AG09319 (cell line): ENCODE results near the gene AGBL1.

Experiments
- DNase-seq: peaks from one replicate; pipeline ENCODE4 v3.0.0-alpha.2; 2010; ENCODE audit warnings: low read depth; ENCODE audit errors: extremely low read depth
- TF ChIP-seq, protein P1 (sequence below): IDR thresholded peaks from 2 replicates; pipeline ENCODE4 v1.5.1; 2011; ENCODE audit warnings: low read depth, mild to moderate bottlenecking, inconsistent platforms, low read length, moderate library complexity

Gene AGBL1

DNA sequence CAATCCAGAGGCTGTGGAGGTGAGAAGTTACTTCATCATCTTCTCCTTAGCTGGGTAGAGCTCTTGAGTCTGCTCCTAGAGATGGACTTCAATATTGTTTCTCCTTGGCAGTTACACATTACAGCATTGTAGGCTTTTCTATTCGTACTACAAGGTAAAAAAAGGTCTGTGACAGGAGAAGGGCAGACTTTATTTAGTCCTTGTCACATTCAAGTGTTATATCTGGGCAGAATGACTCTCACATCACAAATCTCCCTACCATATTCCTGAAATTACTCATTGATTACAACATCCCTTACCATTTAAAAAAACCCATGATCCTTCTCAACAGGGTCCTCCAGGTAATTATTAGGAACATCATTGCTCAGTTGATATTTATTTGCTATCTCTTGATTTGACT lies 75.0 kb downstream of the AGBL1 start:
- TF ChIP-seq, protein P1, sequence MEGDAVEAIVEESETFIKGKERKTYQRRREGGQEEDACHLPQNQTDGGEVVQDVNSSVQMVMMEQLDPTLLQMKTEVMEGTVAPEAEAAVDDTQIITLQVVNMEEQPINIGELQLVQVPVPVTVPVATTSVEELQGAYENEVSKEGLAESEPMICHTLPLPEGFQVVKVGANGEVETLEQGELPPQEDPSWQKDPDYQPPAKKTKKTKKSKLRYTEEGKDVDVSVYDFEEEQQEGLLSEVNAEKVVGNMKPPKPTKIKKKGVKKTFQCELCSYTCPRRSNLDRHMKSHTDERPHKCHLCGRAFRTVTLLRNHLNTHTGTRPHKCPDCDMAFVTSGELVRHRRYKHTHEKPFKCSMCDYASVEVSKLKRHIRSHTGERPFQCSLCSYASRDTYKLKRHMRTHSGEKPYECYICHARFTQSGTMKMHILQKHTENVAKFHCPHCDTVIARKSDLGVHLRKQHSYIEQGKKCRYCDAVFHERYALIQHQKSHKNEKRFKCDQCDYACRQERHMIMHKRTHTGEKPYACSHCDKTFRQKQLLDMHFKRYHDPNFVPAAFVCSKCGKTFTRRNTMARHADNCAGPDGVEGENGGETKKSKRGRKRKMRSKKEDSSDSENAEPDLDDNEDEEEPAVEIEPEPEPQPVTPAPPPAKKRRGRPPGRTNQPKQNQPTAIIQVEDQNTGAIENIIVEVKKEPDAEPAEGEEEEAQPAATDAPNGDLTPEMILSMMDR = no peak
- DNase-seq = no peak

DNA sequence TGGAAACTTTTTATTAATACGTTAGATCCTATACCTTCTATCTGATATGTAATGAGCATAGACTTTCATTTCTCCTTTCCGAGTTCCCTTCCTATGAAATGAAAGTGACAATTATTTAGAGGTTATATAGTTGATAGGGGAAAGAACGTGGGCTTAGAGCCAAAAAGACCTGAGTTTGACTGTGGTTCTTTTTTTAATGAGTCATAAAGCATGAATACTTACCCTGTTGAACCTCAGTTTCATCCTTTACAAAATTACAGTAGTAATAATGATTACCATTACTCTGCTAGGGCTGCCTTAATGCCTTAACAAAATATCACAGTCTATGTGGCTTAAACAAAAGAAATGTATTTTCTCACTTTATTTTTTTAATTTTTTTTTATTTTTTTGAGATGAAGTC lies 75.9 kb downstream of the AGBL1 start:
- TF ChIP-seq, protein P1 = no peak
- no peak for DNase-seq

DNA sequence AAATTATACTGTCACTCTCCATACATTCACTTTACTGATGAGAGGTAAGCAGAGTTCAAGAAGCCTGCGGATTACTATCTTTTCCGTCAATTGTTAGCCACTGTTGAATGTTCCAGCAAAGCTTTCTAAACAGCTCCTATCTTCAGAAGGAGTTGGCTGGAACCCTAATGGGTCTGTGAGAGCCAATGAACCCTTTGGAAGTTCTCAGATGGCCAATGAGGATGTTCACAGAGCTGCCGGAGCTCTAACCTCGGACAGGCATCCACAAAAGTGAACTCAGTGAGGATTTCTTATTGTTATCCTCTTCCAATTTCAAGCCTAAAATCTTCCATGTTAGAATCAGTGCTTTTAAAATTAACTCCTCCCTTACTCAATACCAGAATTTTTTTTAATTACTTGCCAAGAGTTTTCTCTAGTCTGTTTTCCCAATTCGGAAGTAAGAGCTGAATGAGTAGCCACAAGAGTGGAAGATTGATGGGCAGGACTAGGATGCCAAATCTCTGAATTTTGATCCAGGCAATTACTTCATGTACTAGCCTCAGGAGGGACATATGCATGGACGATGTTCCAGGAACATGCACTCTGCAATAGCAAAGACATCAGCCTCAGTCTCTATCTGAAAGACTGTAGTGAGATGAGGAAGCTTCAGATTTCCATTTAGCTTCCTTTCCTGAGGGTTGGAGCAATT lies 78.1 kb downstream of the AGBL1 start:
- DNase-seq = no peak

DNA sequence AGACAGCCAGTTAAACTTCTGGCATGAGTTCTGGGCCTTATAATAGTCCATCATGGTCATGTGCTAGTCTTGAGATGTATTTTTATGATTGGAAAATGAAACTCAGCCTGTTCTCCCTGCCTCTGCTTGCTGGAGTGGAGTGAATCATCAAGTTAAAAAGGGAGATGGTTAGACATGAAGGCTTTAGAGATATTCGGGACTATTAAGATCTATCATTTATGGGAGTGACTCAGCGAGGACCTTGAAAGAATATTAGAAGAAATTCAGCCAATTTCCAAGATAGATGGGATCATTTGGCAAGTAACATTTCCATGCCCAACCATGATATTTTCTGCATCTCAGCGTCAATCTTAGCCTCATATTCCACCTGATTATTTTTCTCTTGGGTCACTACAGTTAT lies 79.8 kb downstream of the AGBL1 start:
- TF ChIP-seq, protein P1 = no peak

More for the DNA sequence above, 78.1 kb downstream of the AGBL1 start:
- TF ChIP-seq, protein P1 = no peak

DNA sequence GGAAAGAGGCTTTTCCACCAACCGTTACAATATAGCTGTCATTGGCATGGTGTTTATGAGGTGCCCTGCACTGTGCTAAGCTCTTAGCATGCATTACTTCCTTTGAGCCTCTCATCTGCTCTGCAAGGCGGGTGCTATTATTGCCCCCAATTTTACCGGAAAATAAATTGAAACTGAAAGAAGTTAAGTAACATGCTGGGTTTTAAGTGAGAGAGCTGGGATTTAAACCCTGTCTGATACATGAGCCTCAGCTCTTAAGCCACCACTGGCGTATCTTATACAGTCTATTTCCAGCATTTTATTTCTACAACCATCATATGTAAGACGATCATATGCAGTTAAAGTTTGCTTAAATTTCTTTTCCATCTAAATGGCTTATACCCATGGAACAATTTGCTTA lies 81.6 kb downstream of the AGBL1 start:
- DNase-seq = no peak
- TF ChIP-seq, protein P1 = no peak

More for the DNA sequence above, 79.8 kb downstream of the AGBL1 start:
- no peak for DNase-seq

DNA sequence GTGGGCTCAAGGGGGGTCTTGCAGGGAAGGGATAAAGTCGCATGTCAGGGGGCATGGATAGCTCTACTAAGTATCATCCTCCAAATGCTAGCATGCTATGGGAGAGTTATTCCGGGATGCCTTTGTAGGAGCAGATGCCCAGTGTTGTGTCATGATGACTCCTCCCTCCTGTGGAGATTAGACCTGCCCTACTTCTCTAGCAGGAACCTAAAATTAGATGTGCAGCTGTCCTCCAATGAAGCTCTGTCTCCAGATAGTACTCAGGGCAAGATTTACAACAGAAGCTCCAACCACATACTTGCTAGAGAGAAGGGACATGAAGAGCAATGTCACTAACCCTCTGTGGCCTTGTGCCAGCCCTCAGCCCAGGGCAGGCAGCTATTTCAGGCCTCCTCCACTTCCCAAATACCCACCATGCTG lies 82.5 kb downstream of the AGBL1 start:
- TF ChIP-seq, protein P1 = no peak
- DNase-seq = no peak

DNA sequence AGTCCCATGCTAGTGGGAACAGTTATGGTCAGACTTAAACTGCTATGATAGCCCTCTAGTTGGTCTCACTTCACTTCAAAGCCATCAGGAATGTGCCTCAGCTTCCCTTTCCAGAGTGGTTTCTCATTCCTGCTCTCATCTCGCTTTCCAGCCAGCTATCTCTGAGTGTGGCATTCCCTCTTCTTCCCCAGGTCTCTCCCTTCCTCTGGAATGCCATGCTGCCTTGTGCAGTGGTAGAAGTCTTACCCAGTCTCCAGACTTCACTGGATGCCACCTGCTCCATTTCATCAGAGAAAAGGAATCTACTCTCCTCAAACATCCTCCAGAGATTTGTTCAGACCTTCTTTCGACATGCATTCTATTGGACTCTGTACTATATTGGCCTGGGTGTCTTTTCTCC lies 83.0 kb downstream of the AGBL1 start:
- TF ChIP-seq, protein P1 = no peak
- DNase-seq = no peak
